SK-N-MC (cell line): ENCODE results near the gene FBXL17.

ENCODE experiments used
- EZH2 ChIP-seq: fragments of 200-600 bp; sonication (generic); IDR thresholded peaks from one replicate; pipeline ENCODE4 v1.6.1; 2017; ENCODE audit warnings: antibody characterized with exemption
- FOXP2 ChIP-seq: optimal IDR thresholded peaks from 2 replicates; pipeline ENCODE3; 2011; ENCODE audit warnings: mild to moderate bottlenecking, moderate library complexity; ENCODE audit not compliant: insufficient read depth; ENCODE audit errors: extremely low read length, control extremely low read depth
- POLR2AphosphoS5 ChIP-seq: IDR thresholded peaks from 2 replicates; pipeline ENCODE4 v1.6.1; 2012; ENCODE audit warnings: mild to moderate bottlenecking, low read depth, low read length, borderline replicate concordance

- TF ChIP-seq POLR2AphosphoS5, result no peak
- TF ChIP-seq EZH2, result no peak
- TF ChIP-seq FOXP2, result no peak
These were observed 561.5 kb downstream of the FBXL17 start for GRCh38 chr5:107820429-107820828.
